NAMALWA (cell line): Measurements from ENCODE around the gene RIBC1.
"Not testable (repeated sequence)": the region's sequence is repeated elsewhere in the genome, so short reads cannot be mapped to it uniquely, and the experiment has no call there.

Experiments used
- DNase-seq: peaks from one replicate; pipeline ENCODE4 v3.0.0-alpha.2; 2015; ENCODE audit warnings: low spot score

Gene RIBC1

GRCh38 chrX:53437206-53437605 is 14.5 kb downstream of the RIBC1 start:
- no peak for DNase-seq

- DNase-seq, result no peak
Observed at GRCh38 chrX:53438174-53438831, 15.6 kb downstream of the RIBC1 start.

- no peak for DNase-seq
Observed at GRCh38 chrX:53438832-53439230, 16.2 kb downstream of the RIBC1 start.

GRCh38 chrX:53440101-53440500 is 17.4 kb downstream of the RIBC1 start:
- no peak for DNase-seq

- DNase-seq, result no peak
Observed at GRCh38 chrX:53440621-53441517, 18.2 kb downstream of the RIBC1 start.

- DNase-seq, result peak; percentile 83
Observed at GRCh38 chrX:53441531-53442321, 19.1 kb downstream of the RIBC1 start.

GRCh38 chrX:53442322-53442631 is 19.6 kb downstream of the RIBC1 start:
- DNase-seq, result peak; percentile 17

- peak; percentile 62 for DNase-seq
Observed at GRCh38 chrX:53445977-53446376, 23.3 kb downstream of the RIBC1 start.

- no peak for DNase-seq
Observed at GRCh38 chrX:53447441-53447840, 24.8 kb downstream of the RIBC1 start.

GRCh38 chrX:53449632-53450031 is 27.0 kb downstream of the RIBC1 start:
- DNase-seq, result no peak

- no peak for DNase-seq
Observed at GRCh38 chrX:53452812-53453211, 30.1 kb downstream of the RIBC1 start.

- no peak for DNase-seq
Observed at GRCh38 chrX:53456254-53456653, 33.6 kb downstream of the RIBC1 start.

GRCh38 chrX:53458082-53458481 is 35.4 kb downstream of the RIBC1 start:
- DNase-seq, result no peak

- DNase-seq, result not testable (repeated sequence)
Observed at GRCh38 chrX:53468659-53469058, 46.0 kb downstream of the RIBC1 start.

GRCh38 chrX:53471346-53471745 is 48.7 kb downstream of the RIBC1 start:
- DNase-seq, result no peak

- DNase-seq, result no peak
Observed at GRCh38 chrX:53474707-53475106, 52.0 kb downstream of the RIBC1 start.

- no peak for DNase-seq
Observed at GRCh38 chrX:53476371-53476770, 53.7 kb downstream of the RIBC1 start.

- DNase-seq, result peak; percentile 84
Observed at GRCh38 chrX:53479301-53479700, 56.6 kb downstream of the RIBC1 start.
